ENCODE measurements around the gene CTRB1.

Gene CTRB1

DNA sequence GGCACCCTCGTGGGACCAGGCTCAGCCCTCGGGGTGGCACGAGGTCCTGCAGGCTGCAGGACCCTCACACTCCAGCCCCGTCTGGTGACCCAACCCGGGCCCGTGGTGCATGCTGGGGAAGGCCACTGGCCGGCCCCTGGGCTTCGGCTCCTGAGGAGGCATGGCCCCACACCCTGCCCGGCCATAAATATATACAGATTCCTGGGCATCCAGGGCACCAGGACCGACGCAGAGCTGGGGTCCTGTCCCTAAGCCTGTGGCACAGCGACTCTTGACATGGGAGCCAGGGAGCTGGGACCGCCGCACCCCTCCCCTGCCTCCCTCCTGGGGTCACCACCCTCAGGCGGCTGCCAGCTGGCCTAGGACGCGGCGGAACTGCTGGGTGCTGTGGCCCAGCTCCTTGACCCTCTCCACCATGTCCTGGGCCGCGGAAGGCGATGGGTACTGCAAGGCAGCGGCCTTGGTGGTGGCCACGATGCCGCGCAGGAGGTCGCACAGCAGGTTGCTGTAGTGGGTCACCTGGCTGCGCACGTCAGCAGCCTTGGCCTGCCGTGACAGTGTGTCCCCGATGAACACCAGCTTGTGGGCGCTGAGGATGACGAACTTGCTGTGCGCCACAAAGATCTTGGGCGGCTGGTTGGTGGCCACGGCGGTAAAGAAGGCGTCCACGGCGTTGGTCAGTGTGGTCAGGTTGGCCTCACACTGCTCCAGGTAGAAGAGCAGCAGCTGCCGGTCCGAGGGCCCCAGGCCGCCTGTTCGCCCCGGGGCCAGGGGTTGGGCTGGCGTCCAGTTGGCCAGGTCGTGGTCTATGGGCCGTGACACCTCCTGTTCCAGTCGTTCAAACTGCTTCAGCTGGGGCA lies 10.6 kb downstream of the CTRB1 start:
- no peak for DNase-seq (ENCODE audit: low spot score)
- in situ Hi-C loops (cut with MboI; ENCODE audit: low pct_unique_long_range_greater_than_20kb, low sequenced_read_pairs, unreplicated experiment) = no loop called here
- TF ChIP-seq, protein P1, sequence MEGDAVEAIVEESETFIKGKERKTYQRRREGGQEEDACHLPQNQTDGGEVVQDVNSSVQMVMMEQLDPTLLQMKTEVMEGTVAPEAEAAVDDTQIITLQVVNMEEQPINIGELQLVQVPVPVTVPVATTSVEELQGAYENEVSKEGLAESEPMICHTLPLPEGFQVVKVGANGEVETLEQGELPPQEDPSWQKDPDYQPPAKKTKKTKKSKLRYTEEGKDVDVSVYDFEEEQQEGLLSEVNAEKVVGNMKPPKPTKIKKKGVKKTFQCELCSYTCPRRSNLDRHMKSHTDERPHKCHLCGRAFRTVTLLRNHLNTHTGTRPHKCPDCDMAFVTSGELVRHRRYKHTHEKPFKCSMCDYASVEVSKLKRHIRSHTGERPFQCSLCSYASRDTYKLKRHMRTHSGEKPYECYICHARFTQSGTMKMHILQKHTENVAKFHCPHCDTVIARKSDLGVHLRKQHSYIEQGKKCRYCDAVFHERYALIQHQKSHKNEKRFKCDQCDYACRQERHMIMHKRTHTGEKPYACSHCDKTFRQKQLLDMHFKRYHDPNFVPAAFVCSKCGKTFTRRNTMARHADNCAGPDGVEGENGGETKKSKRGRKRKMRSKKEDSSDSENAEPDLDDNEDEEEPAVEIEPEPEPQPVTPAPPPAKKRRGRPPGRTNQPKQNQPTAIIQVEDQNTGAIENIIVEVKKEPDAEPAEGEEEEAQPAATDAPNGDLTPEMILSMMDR (IDR thresholded peaks at IDR 0.05; ENCODE audit: extremely low read depth, insufficient read depth, missing control alignments) = no peak

DNA sequence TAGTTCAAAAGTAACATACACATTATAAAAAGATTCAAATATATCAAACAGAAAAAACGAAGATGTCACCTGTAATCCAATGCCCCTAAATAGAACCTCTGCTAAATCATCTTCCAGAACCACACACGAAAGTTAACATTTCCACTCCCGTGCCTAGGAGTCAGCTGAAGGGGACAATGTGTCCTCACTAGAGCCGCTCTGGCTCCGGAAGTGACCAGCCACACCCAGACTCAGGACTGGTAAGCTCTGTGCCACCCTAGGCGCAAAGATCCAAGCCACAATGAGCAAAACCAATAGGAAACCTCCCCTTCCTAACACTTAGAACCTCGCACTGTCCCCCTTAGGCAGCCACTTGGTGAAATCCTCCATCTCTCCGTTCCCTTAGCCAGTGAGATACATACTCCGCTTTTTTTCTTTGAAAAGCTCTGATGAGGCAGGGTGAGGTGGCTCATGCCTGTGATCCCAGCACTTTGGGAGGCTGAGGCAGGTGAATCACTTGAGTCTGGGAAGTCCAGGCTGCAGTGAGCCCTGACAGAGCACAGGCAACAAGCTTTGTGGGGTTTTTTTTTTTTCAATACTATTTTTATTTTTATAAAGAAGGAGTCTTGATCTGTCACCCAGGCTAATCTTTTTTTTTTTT lies 11.8 kb downstream of the CTRB1 start:
- DNase-seq (ENCODE audit: low spot score) = no peak
- in situ Hi-C loops (cut with MboI; ENCODE audit: low pct_unique_long_range_greater_than_20kb, low sequenced_read_pairs, unreplicated experiment) = no loop called here
- TF ChIP-seq, protein P1 (IDR thresholded peaks at IDR 0.05; ENCODE audit: extremely low read depth, insufficient read depth, missing control alignments) = no peak

GRCh38 chr16:75231570-75231969 lies 12.8 kb downstream of the CTRB1 start:
- in situ Hi-C loops (cut with MboI; ENCODE audit: low pct_unique_long_range_greater_than_20kb, low sequenced_read_pairs, unreplicated experiment) = no loop called here
- TF ChIP-seq, protein P1 (IDR thresholded peaks at IDR 0.05; ENCODE audit: extremely low read depth, insufficient read depth, missing control alignments) = no peak
- no peak for DNase-seq (ENCODE audit: low spot score)

DNA sequence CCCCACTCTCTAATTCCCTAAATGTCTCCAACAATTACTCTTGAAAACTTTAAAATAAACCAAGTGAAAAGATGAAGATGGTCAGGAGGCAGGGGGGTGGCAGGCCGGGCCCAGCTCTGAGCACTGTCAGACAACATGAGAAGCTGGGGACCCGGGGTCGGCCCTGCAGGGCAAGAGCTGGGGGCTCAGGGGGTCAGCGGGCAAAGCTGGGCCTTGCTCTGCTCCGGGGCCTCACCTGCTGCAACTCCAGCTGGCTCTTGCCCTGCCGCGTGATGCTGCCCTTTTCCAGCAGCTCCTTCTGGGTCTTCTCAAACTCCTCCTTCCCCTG lies 14.8 kb downstream of the CTRB1 start:
- TF ChIP-seq, protein P1 (IDR thresholded peaks at IDR 0.05; ENCODE audit: extremely low read depth, insufficient read depth, missing control alignments) = no peak
- DNase-seq (ENCODE audit: low spot score) = no peak
- in situ Hi-C loops (cut with MboI; ENCODE audit: low pct_unique_long_range_greater_than_20kb, low sequenced_read_pairs, unreplicated experiment) = no loop called here

- TF ChIP-seq, protein P1 (IDR thresholded peaks at IDR 0.05; ENCODE audit: extremely low read depth, insufficient read depth, missing control alignments) = no peak
- DNase-seq (ENCODE audit: low spot score) = no peak
- in situ Hi-C loops (cut with MboI; ENCODE audit: low pct_unique_long_range_greater_than_20kb, low sequenced_read_pairs, unreplicated experiment) = no loop called here
These were observed 16.3 kb downstream of the CTRB1 start for GRCh38 chr16:75234856-75235696.

GRCh38 chr16:75235721-75236193 lies 17.0 kb downstream of the CTRB1 start:
- in situ Hi-C loops (cut with MboI; ENCODE audit: low pct_unique_long_range_greater_than_20kb, low sequenced_read_pairs, unreplicated experiment) = no loop called here
- no peak for DNase-seq (ENCODE audit: low spot score)
- TF ChIP-seq, protein P1 (IDR thresholded peaks at IDR 0.05; ENCODE audit: extremely low read depth, insufficient read depth, missing control alignments) = no peak
